Cardiac muscle cell (in vitro differentiated cells and primary cell): Measurements from ENCODE around the gene ARL15. TPM values are rescaled to one million over a fixed set of nuclear protein-coding genes. Genes with fewer than 3 reads are reported as not detected.

Source experiments
- DNase-seq, 2 donors: peaks; one replicate each; pipeline versions ENCODE4 v3.0.0 to v3.0.0-alpha.2; 2010 to 2017; ENCODE audit warnings: low read depth in 1 of 2, low spot score in 1 of 2
- H3K27ac ChIP-seq: fragments of 200-600 bp; sonication (generic); 2 replicates; pipeline ENCODE4 v1.5.1; 2016
- H3K27me3 ChIP-seq: fragments of 200-600 bp; sonication (generic); 2 replicates; pipeline ENCODE4 v1.6.0; 2016; ENCODE audit warnings: control low read depth
- H3K36me3 ChIP-seq: fragments of 200-600 bp; sonication (generic); 2 replicates; pipeline ENCODE4 v1.5.1; 2016; ENCODE audit warnings: control low read depth
- H3K4me1 ChIP-seq: fragments of 200-600 bp; sonication (generic); 2 replicates; pipeline ENCODE4 v1.8.1; 2017; ENCODE audit warnings: low read depth, mild to moderate bottlenecking, mixed run types
- H3K4me3 ChIP-seq: fragments of 200-600 bp; sonication (generic); 2 replicates; pipeline ENCODE4 v1.5.1; 2016; ENCODE audit warnings: mild to moderate bottlenecking
- H3K9me3 ChIP-seq: fragments of 200-600 bp; sonication (generic); 2 replicates; pipeline ENCODE4 v1.5.1; 2017; ENCODE audit warnings: low read depth, mild to moderate bottlenecking, control low read depth
- CTCF ChIP-seq: IDR thresholded peaks from 2 replicates; pipeline ENCODE4 v1.5.1; 2012; ENCODE audit warnings: low read depth, mild to moderate bottlenecking, low read length
- polyA plus RNA-seq: library from polyadenylated mRNA; unstranded; fragments of >200 nt; fragmentation: Nextera tagmentation; extraction: Ambion mirVana; gene quantifications from 2 replicates; pipeline ENCODE4 v1.2.1, GENCODE V29; 2016
- total RNA-seq: library from RNA; depleted of rRNA; stranded (reverse); fragments of >200 nt; gene quantifications from 2 replicates; pipeline ENCODE4 v1.2.3, GENCODE V29; 2016

ARL15 gene
- total and polyA plus RNA-seq, 2 experiments from 2014 or later, result 23.2 to 27.4 TPM

GRCh38 chr5:53962306-53962705 is 348.1 kb downstream of the ARL15 start:
- DNase-seq, result no peak
- H3K27ac ChIP-seq, result no peak overlapping the region
- no peaks in the 10 kb centered on the region for H3K9me3 ChIP-seq
- H3K27me3 ChIP-seq, result no peaks in the 10 kb centered on the region
- no peaks in the 10 kb centered on the region for H3K4me1 ChIP-seq
- no peak overlapping the region for H3K4me3 ChIP-seq
- no peaks in the 10 kb centered on the region for H3K36me3 ChIP-seq
- no peak for TF ChIP-seq CTCF

GRCh38 chr5:53956632-53957031 is 353.7 kb downstream of the ARL15 start:
- no peaks in the 10 kb centered on the region for H3K36me3 ChIP-seq
- no peak for TF ChIP-seq CTCF
- no peak overlapping the region for H3K27ac ChIP-seq
- no peaks in the 10 kb centered on the region for H3K9me3 ChIP-seq
- DNase-seq, result no peak
- no peaks in the 10 kb centered on the region for H3K27me3 ChIP-seq
- H3K4me1 ChIP-seq, result no peaks in the 10 kb centered on the region
- no peak overlapping the region for H3K4me3 ChIP-seq

- no peak for DNase-seq
- H3K27ac ChIP-seq, result no peak overlapping the region
Measured at GRCh38 chr5:53956196-53956595, 354.2 kb downstream of the ARL15 start.

GRCh38 chr5:53950621-53951020 is 359.8 kb downstream of the ARL15 start:
- Histone ChIP-seq H3K9me3 (no peaks in the 10 kb centered on the region), H3K4me1 (no peaks in the 10 kb centered on the region), H3K27ac (no peak overlapping the region), H3K27me3 (no peaks in the 10 kb centered on the region), H3K4me3 (no peak overlapping the region), H3K36me3 (no peaks in the 10 kb centered on the region)
- DNase-seq, result no peak
- TF ChIP-seq CTCF, result no peak

More at GRCh38 chr5:53956196-53956595, 354.2 kb downstream of the ARL15 start:
- TF ChIP-seq CTCF, result no peak
- Histone ChIP-seq H3K27me3 (no peaks in the 10 kb centered on the region), H3K4me3 (no peak overlapping the region), H3K36me3 (no peaks in the 10 kb centered on the region), H3K4me1 (no peaks in the 10 kb centered on the region), H3K9me3 (no peaks in the 10 kb centered on the region)

- no peaks in the 10 kb centered on the region for H3K27me3 ChIP-seq
- no peaks in the 10 kb centered on the region for H3K36me3 ChIP-seq
- DNase-seq, result no peak
- H3K4me1 ChIP-seq, result no peaks in the 10 kb centered on the region
- no peak overlapping the region for H3K27ac ChIP-seq
- no peaks in the 10 kb centered on the region for H3K9me3 ChIP-seq
- no peak for TF ChIP-seq CTCF
- H3K4me3 ChIP-seq, result no peak overlapping the region
Measured at GRCh38 chr5:53948598-53948997, 361.8 kb downstream of the ARL15 start.
